CD14-positive monocyte (primary cell): ENCODE data around the gene LETM1. TPM values are rescaled to one million over a fixed set of nuclear protein-coding genes. Genes with fewer than 3 reads are reported as not detected.

Experiments
- DNase-seq, 3 donors: peaks; one replicate each; pipeline ENCODE4 v3.0.0-alpha.2; 2011 to 2022
- H2AFZ ChIP-seq: 2 replicates; pipeline ENCODE4 v1.6.0; 2012; ENCODE audit warnings: mild to moderate bottlenecking, low read depth, low read length, inconsistent platforms; ENCODE audit not compliant: insufficient read depth, poor library complexity, severe bottlenecking
- H3K27ac ChIP-seq, 2 donors: 1 replicate in 1 of 2; 2 replicates in 1 of 2; pipeline ENCODE4 v1.5.1; 2012 to 2013; ENCODE audit warnings: low read length in 2 of 2, control low read depth in 1 of 2, inconsistent platforms in 1 of 2, low read depth in 1 of 2, mild to moderate bottlenecking in 1 of 2
- H3K27me3 ChIP-seq, 2 donors: one replicate each; pipeline versions ENCODE4 v1.6.0 to v1.6.1; 2011 to 2013; ENCODE audit warnings: low read length in 2 of 2; ENCODE audit not compliant: control insufficient read depth in 2 of 2, insufficient read depth in 2 of 2
- H3K36me3 ChIP-seq, 2 donors: replicated peaks in 1 of 2; 1 replicate in 1 of 2; 2 replicates in 1 of 2; pipeline versions ENCODE4 v1.5.1 to v1.6.1; 2012 to 2013; ENCODE audit warnings: low read length in 2 of 2, control low read depth in 1 of 2, inconsistent platforms in 1 of 2, mild to moderate bottlenecking in 1 of 2; ENCODE audit not compliant: insufficient read depth in 2 of 2, control insufficient read depth in 1 of 2
- H3K4me1 ChIP-seq, 2 donors: 1 replicate in 1 of 2; 2 replicates in 1 of 2; pipeline versions ENCODE4 v1.5.1 to v1.6.1; 2012 to 2013; ENCODE audit warnings: low read length in 2 of 2, control low read depth in 1 of 2, inconsistent platforms in 1 of 2, mild to moderate bottlenecking in 1 of 2, moderate library complexity in 1 of 2; ENCODE audit not compliant: insufficient read depth in 2 of 2, control insufficient read depth in 1 of 2
- H3K4me2 ChIP-seq: replicated peaks from 2 replicates; pipeline ENCODE3; 2012; ENCODE audit warnings: low read length, moderate library complexity, mild to moderate bottlenecking; ENCODE audit not compliant: poor library complexity, severe bottlenecking; ENCODE audit errors: extremely low read depth
- H3K4me3 ChIP-seq, 3 experiments: fragments of 200-600 bp in 1 of 3; sonication (generic) in 1 of 3; replicated peaks in 1 of 3; 1 replicate in 2 of 3; 2 replicates in 1 of 3; pipeline ENCODE4 v1.5.1; 2011 to 2013; ENCODE audit warnings: low read length in 3 of 3, mild to moderate bottlenecking in 3 of 3, control low read depth in 2 of 3, low read depth in 2 of 3, inconsistent platforms in 1 of 3, moderate library complexity in 1 of 3
- H3K79me2 ChIP-seq: 2 replicates; pipeline ENCODE4 v1.6.0; 2012; ENCODE audit warnings: mild to moderate bottlenecking, control low read depth, inconsistent platforms, low read length, moderate library complexity; ENCODE audit not compliant: insufficient read depth
- H3K9ac ChIP-seq: 2 replicates; pipeline ENCODE4 v1.6.0; 2017; ENCODE audit warnings: low read length, mild to moderate bottlenecking; ENCODE audit not compliant: insufficient read depth, poor library complexity, severe bottlenecking
- H3K9me3 ChIP-seq, 2 donors: replicated peaks in 1 of 2; 1 replicate in 1 of 2; 2 replicates in 1 of 2; pipeline versions ENCODE4 v1.5.1 to v1.6.1; 2012 to 2013; ENCODE audit warnings: low read length in 2 of 2, control low read depth in 1 of 2; ENCODE audit not compliant: control insufficient read depth in 1 of 2, insufficient read depth in 1 of 2
- H4K20me1 ChIP-seq: 2 replicates; pipeline ENCODE4 v1.6.0; 2012; ENCODE audit warnings: mild to moderate bottlenecking, low read length, control low read depth, moderate library complexity; ENCODE audit not compliant: insufficient read depth
- H3K27ac Mint-ChIP-seq, 7 donors: one replicate each; pipeline ENCODE4 v1.8.0; 2020; ENCODE audit warnings: mild to moderate bottlenecking in 7 of 7, mixed read lengths in 7 of 7, moderate library complexity in 6 of 7, inconsistent platforms in 2 of 7
- H3K27me3 Mint-ChIP-seq, 3 donors: one replicate each; pipeline ENCODE4 v1.8.0; 2021 to 2022; ENCODE audit warnings: low read depth in 3 of 3, mild to moderate bottlenecking in 3 of 3, mixed read lengths in 3 of 3, moderate library complexity in 3 of 3, inconsistent platforms in 1 of 3
- H3K36me3 Mint-ChIP-seq, 2 donors: one replicate each; pipeline ENCODE4 v1.8.0; 2020; ENCODE audit warnings: mixed read lengths in 2 of 2, inconsistent platforms in 1 of 2, mild to moderate bottlenecking in 1 of 2
- H3K4me1 Mint-ChIP-seq: one replicate; pipeline ENCODE4 v1.8.0; 2020; ENCODE audit warnings: mild to moderate bottlenecking, mixed read lengths
- H3K4me3 Mint-ChIP-seq, 2 donors: one replicate each; pipeline ENCODE4 v1.8.0; 2020; ENCODE audit warnings: mild to moderate bottlenecking in 2 of 2, mixed read lengths in 2 of 2, moderate library complexity in 1 of 2
- H3K9me3 Mint-ChIP-seq, 7 donors: one replicate each; pipeline ENCODE4 v1.8.0; 2020 to 2022; ENCODE audit warnings: mixed read lengths in 7 of 7, mild to moderate bottlenecking in 6 of 7, moderate library complexity in 6 of 7, inconsistent platforms in 2 of 7
- WGBS: methylation state at CpG from one replicate; pipeline ENCODE4 v1.1.5; 2013; ENCODE audit warnings: missing lambda C conversion rate; ENCODE audit not compliant: insufficient coverage; 5-methylcytosine and 5-hydroxymethylcytosine counted together
- intact Hi-C, 2 donors: fragments of 100-400 bp; cut with micrococcal nuclease; formaldehyde crosslinking; loops; one replicate each; pipeline versions ENCODE4 v1.15.0 to v1.15.1; 2023
- polyA plus RNA-seq, 3 donors: library from polyadenylated mRNA; depleted of rRNA in 1 of 3; unstranded in 2 of 3; stranded (reverse) in 1 of 3; fragments of 300-500 nt in 2 of 3; fragments of >200 nt in 1 of 3; fragmentation: Illumina TruSeq in 2 of 3; gene quantifications; 1 replicate in 2 of 3; 2 replicates in 1 of 3; pipeline ENCODE4 v1.2.3, GENCODE V29; 2012 to 2021
- TF ChIP-seq, protein P1 (sequence below): fragments of 200-600 bp; IDR thresholded peaks from one replicate; pipeline ENCODE4 v1.8.0; 2022; ENCODE audit warnings: antibody characterized with exemption, mild to moderate bottlenecking

The LETM1 gene
- polyA plus RNA-seq, 3 donors = 6.2 to 18.6 (median 9.0) TPM

GRCh38 chr4:1868293-1868692 is 12.3 kb upstream of the LETM1 start:
- Mint-ChIP-seq H3K4me3 (no peak overlapping the region), H3K27me3 (peaks cover 7 to 17% (median 9%) of the 10 kb centered on the region in 3 donors), H3K4me1 (peaks cover 22% of the 10 kb centered on the region), H3K36me3 (no peaks in the 10 kb centered on the region), H3K9me3 (peaks cover 0 to 1% (median 0%) of the 10 kb centered on the region in 7 donors), H3K27ac (no peak overlapping the region)
- no peak overlapping the region for H3K4me2 ChIP-seq
- DNase-seq = no peak
- no peaks in the 10 kb centered on the region for H3K36me3 ChIP-seq
- peaks cover 15% of the 10 kb centered on the region for H3K79me2 ChIP-seq
- no peaks in the 10 kb centered on the region for H3K9me3 ChIP-seq
- H4K20me1 ChIP-seq = no peaks in the 10 kb centered on the region
- H2AFZ ChIP-seq = no peak overlapping the region
- H3K9ac ChIP-seq = no peak overlapping the region
- H3K27me3 ChIP-seq = peaks cover 0 to 2% of the 10 kb centered on the region in 2 donors
- intact Hi-C loops = no loop called here
- H3K4me1 ChIP-seq = peaks cover 19 to 28% of the 10 kb centered on the region in 2 donors
- H3K4me3 ChIP-seq = no peak overlapping the region
- H3K27ac ChIP-seq = no peak overlapping the region
- TF ChIP-seq, protein P1, sequence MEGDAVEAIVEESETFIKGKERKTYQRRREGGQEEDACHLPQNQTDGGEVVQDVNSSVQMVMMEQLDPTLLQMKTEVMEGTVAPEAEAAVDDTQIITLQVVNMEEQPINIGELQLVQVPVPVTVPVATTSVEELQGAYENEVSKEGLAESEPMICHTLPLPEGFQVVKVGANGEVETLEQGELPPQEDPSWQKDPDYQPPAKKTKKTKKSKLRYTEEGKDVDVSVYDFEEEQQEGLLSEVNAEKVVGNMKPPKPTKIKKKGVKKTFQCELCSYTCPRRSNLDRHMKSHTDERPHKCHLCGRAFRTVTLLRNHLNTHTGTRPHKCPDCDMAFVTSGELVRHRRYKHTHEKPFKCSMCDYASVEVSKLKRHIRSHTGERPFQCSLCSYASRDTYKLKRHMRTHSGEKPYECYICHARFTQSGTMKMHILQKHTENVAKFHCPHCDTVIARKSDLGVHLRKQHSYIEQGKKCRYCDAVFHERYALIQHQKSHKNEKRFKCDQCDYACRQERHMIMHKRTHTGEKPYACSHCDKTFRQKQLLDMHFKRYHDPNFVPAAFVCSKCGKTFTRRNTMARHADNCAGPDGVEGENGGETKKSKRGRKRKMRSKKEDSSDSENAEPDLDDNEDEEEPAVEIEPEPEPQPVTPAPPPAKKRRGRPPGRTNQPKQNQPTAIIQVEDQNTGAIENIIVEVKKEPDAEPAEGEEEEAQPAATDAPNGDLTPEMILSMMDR = no peak
- WGBS = no CpG with 5 or more reads among the region's 5 CpGs

DNA sequence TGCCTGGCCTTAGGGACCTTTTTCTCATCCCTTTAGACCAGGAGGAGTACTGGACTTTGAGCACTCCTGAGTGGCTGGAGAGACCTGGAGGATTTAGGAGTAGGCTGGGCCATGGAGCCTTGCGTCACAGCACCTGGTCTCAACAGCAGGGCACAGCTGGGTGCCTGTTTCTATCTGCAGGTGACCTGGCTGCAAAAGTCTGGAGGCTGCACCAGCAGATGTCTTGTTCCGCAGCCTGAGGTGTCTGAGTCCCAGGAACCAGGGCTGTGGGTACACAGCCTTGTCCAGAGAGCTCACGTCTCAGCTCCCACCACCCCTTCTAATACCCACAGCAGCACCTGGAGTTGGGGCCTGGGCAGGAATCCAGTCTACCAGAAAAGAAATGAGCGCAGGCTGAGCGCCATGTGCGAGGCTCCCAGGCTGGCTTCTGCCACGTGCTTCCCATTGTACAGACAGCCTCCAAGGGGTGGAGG is 10.3 kb upstream of the LETM1 start:
- Mint-ChIP-seq H3K27me3 (peaks cover 11 to 23% (median 16%) of the 10 kb centered on the region in 3 donors), H3K9me3 (peaks cover 0 to 1% (median 0%) of the 10 kb centered on the region in 7 donors), H3K4me1 (peaks cover 22% of the 10 kb centered on the region), H3K4me3 (no peak overlapping the region), H3K36me3 (no peaks in the 10 kb centered on the region), H3K27ac (no peak overlapping the region)
- Histone ChIP-seq H3K27me3 (peaks cover 0 to 5% of the 10 kb centered on the region in 2 donors), H3K27ac (no peak overlapping the region), H3K4me1 (peaks cover 18 to 30% of the 10 kb centered on the region in 2 donors), H3K36me3 (no peaks in the 10 kb centered on the region), H3K9me3 (no peaks in the 10 kb centered on the region), H2AFZ (no peak overlapping the region), H3K4me2 (no peak overlapping the region), H4K20me1 (no peaks in the 10 kb centered on the region), H3K79me2 (no peaks in the 10 kb centered on the region), H3K4me3 (no peak overlapping the region), H3K9ac (no peak overlapping the region)
- WGBS = 86% methylated on average over 7 of the region's 7 CpGs
- TF ChIP-seq, protein P1 = no peak
- no peak for DNase-seq
- intact Hi-C loops = no loop called here
